Stomach (tissue), 4 donors: ENCODE measurements around the gene PTPRJ.

Source experiments
- EP300 ChIP-seq: sonication (generic); formaldehyde crosslinking; IDR thresholded peaks from one replicate; pipeline ENCODE4 v1.6.1; 2017; ENCODE audit warnings: antibody characterized with exemption
- POLR2A ChIP-seq, 4 donors: fragments of 450-650 bp; IDR thresholded peaks; one replicate each; pipeline ENCODE4 v1.6.1; 2016; ENCODE audit warnings: antibody characterized with exemption in 4 of 4, control low read depth in 2 of 4, mild to moderate bottlenecking in 1 of 4, moderate library complexity in 1 of 4
- POLR2AphosphoS5 ChIP-seq, 3 donors: sonication (generic); formaldehyde crosslinking; IDR thresholded peaks; one replicate each; pipeline ENCODE4 v1.6.1; 2016; ENCODE audit warnings: antibody characterized with exemption in 3 of 3
- TF ChIP-seq, protein P1 (sequence below), 7 experiments: fragments of 450-650 bp in 4 of 7; fragments of 200-600 bp in 3 of 7; sonication (generic) in 3 of 7; IDR thresholded peaks; one replicate each; pipeline ENCODE4 v1.5.1; 2016 to 2019; ENCODE audit warnings: antibody characterized with exemption in 7 of 7, control low read depth in 2 of 7, mild to moderate bottlenecking in 1 of 7

DNA sequence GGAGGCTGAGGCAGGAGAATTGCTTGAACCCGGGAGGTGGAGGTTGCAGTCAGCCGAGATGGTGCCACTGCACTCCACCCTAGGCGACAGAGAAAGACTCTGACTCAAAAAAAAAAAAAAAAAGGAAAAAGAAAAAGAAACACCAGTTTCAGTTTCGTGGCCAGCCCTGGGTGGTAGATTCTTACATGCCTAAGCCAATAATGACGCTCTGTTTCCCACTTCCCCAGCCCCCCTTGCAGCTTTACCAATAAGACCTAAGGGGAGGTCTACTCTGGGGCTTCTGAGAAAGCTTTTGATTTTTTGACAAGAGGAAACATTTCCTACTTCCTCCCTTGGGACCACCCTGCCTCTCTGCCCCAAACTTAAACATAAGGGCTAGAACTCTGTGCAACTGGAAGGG is 30.0 kb upstream of the PTPRJ start:
- TF ChIP-seq POLR2A (IDR thresholded peaks at IDR 0.05) (no peak), EP300 (no peak), POLR2AphosphoS5 (IDR thresholded peaks at IDR 0.05) (no peak)
- TF ChIP-seq, protein P1, sequence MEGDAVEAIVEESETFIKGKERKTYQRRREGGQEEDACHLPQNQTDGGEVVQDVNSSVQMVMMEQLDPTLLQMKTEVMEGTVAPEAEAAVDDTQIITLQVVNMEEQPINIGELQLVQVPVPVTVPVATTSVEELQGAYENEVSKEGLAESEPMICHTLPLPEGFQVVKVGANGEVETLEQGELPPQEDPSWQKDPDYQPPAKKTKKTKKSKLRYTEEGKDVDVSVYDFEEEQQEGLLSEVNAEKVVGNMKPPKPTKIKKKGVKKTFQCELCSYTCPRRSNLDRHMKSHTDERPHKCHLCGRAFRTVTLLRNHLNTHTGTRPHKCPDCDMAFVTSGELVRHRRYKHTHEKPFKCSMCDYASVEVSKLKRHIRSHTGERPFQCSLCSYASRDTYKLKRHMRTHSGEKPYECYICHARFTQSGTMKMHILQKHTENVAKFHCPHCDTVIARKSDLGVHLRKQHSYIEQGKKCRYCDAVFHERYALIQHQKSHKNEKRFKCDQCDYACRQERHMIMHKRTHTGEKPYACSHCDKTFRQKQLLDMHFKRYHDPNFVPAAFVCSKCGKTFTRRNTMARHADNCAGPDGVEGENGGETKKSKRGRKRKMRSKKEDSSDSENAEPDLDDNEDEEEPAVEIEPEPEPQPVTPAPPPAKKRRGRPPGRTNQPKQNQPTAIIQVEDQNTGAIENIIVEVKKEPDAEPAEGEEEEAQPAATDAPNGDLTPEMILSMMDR (IDR thresholded peaks at IDR 0.05) = no peak
